Measurements from ENCODE around the gene PHACTR2.

The PHACTR2 gene

GRCh38 chr6:143839196-143839595 is 161.4 kb downstream of the PHACTR2 start:
- peaks cover 4 to 17% (median 13%) of the 10 kb centered on the region in 4 experiments for H3K4me1 ChIP-seq (ENCODE audit: control extremely low read depth in 1 of 4, control insufficient read depth in 4 of 4, insufficient read depth in 4 of 4, low read length in 3 of 4)
- CTCF ChIA-PET: no interaction called here
- no peaks in the 10 kb centered on the region for H3K9me3 ChIP-seq (ENCODE audit: control extremely low read depth in 1 of 5, control insufficient read depth in 4 of 5, insufficient read depth in 2 of 5, low read depth in 1 of 5, low read length in 4 of 5)
- H3K27me3 ChIP-seq (replicated peaks in 2 of 5; ENCODE audit: control insufficient read depth in 4 of 5, insufficient read depth in 5 of 5, low read length in 4 of 5): no peaks in the 10 kb centered on the region
- POLR2A ChIA-PET: no interaction called here
- no peak overlapping the region for H3K4me3 ChIP-seq (ENCODE audit: control insufficient read depth in 1 of 7, extremely low read depth in 1 of 7, insufficient read depth in 4 of 7, low read depth in 2 of 7, low read length in 6 of 7)
- no peaks in the 10 kb centered on the region for H3K36me3 ChIP-seq (ENCODE audit: control insufficient read depth in 4 of 4, insufficient read depth in 4 of 4, low read length in 3 of 4)
- DNase-seq: no peak
- H3K27ac ChIP-seq (ENCODE audit: insufficient read depth in 1 of 2, low read depth in 1 of 2, low read length in 2 of 2, poor library complexity in 1 of 2, severe bottlenecking in 2 of 2): no peak overlapping the region
- 93% methylated on average over 4 of the region's 4 CpGs for WGBS (ENCODE audit: insufficient coverage)

- Histone ChIP-seq H3K27ac (ENCODE audit: insufficient read depth in 1 of 2, low read depth in 1 of 2, low read length in 2 of 2, poor library complexity in 1 of 2, severe bottlenecking in 2 of 2) (no peak overlapping the region), H3K9me3 (ENCODE audit: control extremely low read depth in 1 of 5, control insufficient read depth in 4 of 5, insufficient read depth in 2 of 5, low read depth in 1 of 5, low read length in 4 of 5) (no peaks in the 10 kb centered on the region), H3K4me1 (ENCODE audit: control extremely low read depth in 1 of 4, control insufficient read depth in 4 of 4, insufficient read depth in 4 of 4, low read length in 3 of 4) (peaks cover 6 to 24% (median 18%) of the 10 kb centered on the region in 4 experiments), H3K27me3 (replicated peaks in 2 of 5; ENCODE audit: control insufficient read depth in 4 of 5, insufficient read depth in 5 of 5, low read length in 4 of 5) (no peaks in the 10 kb centered on the region), H3K4me3 (ENCODE audit: control insufficient read depth in 1 of 7, extremely low read depth in 1 of 7, insufficient read depth in 4 of 7, low read depth in 2 of 7, low read length in 6 of 7) (no peak overlapping the region), H3K36me3 (ENCODE audit: control insufficient read depth in 4 of 4, insufficient read depth in 4 of 4, low read length in 3 of 4) (peaks cover 7 to 11% (median 10%) of the 10 kb centered on the region in 4 experiments)
- ChIA-PET POLR2A (no interaction called here), CTCF (no interaction called here)
- WGBS (ENCODE audit: insufficient coverage): 97% methylated on average over 5 of the region's 6 CpGs
- no peak for DNase-seq
Observed at GRCh38 chr6:143840595-143841265, 163.0 kb downstream of the PHACTR2 start.

GRCh38 chr6:143842461-143842901 is 164.7 kb downstream of the PHACTR2 start:
- Histone ChIP-seq H3K27me3 (replicated peaks in 2 of 5; ENCODE audit: control insufficient read depth in 4 of 5, insufficient read depth in 5 of 5, low read length in 4 of 5) (no peaks in the 10 kb centered on the region), H3K9me3 (ENCODE audit: control extremely low read depth in 1 of 5, control insufficient read depth in 4 of 5, insufficient read depth in 2 of 5, low read depth in 1 of 5, low read length in 4 of 5) (no peaks in the 10 kb centered on the region), H3K27ac (ENCODE audit: insufficient read depth in 1 of 2, low read depth in 1 of 2, low read length in 2 of 2, poor library complexity in 1 of 2, severe bottlenecking in 2 of 2) (peak overlapping the region; percentile 96 to 98), H3K36me3 (ENCODE audit: control insufficient read depth in 4 of 4, insufficient read depth in 4 of 4, low read length in 3 of 4) (peaks cover 13 to 27% (median 26%) of the 10 kb centered on the region in 4 experiments), H3K4me3 (ENCODE audit: control insufficient read depth in 1 of 7, extremely low read depth in 1 of 7, insufficient read depth in 4 of 7, low read depth in 2 of 7, low read length in 6 of 7) (peak overlapping the region; percentile 46 to 96 (median 87)), H3K4me1 (ENCODE audit: control extremely low read depth in 1 of 4, control insufficient read depth in 4 of 4, insufficient read depth in 4 of 4, low read length in 3 of 4) (peaks cover 6 to 24% (median 18%) of the 10 kb centered on the region in 4 experiments)
- ChIA-PET CTCF (interaction anchor here (0.7 to 1.3 kb wide), 3 partner anchors 16 to 122 kb away, joined by 3 to 4 read pairs (median 4); no protein-coding TSS in a partner anchor), POLR2A (no interaction called here)
- 0% methylated on average over 1 of the region's 7 CpGs for WGBS (ENCODE audit: insufficient coverage)
- no peak for DNase-seq

- no peaks in the 10 kb centered on the region for H3K27me3 ChIP-seq (replicated peaks in 2 of 5; ENCODE audit: control insufficient read depth in 4 of 5, insufficient read depth in 5 of 5, low read length in 4 of 5)
- ChIA-PET POLR2A (no interaction called here), CTCF (interaction anchor here (0.7 to 2.6 kb wide), 5 partner anchors 13 to 268 kb away, joined by 3 to 8 read pairs (median 4); no protein-coding TSS in a partner anchor)
- H3K4me3 ChIP-seq (ENCODE audit: control insufficient read depth in 1 of 7, extremely low read depth in 1 of 7, insufficient read depth in 4 of 7, low read depth in 2 of 7, low read length in 6 of 7): peak within 1 kb of the TSS; percentile 46 to 96 (median 87)
- peaks cover 6 to 24% (median 18%) of the 10 kb centered on the region in 4 experiments for H3K4me1 ChIP-seq (ENCODE audit: control extremely low read depth in 1 of 4, control insufficient read depth in 4 of 4, insufficient read depth in 4 of 4, low read length in 3 of 4)
- peaks cover 16 to 34% (median 29%) of the 10 kb centered on the region in 4 experiments for H3K36me3 ChIP-seq (ENCODE audit: control insufficient read depth in 4 of 4, insufficient read depth in 4 of 4, low read length in 3 of 4)
- peak; percentile 96 to 98 (median 97) for DNase-seq
- under 1% methylated on average over 47 of the region's 64 CpGs for WGBS (ENCODE audit: insufficient coverage)
- H3K27ac ChIP-seq (ENCODE audit: insufficient read depth in 1 of 2, low read depth in 1 of 2, low read length in 2 of 2, poor library complexity in 1 of 2, severe bottlenecking in 2 of 2): peak within 1 kb of the TSS; percentile 96 to 98
- no peaks in the 10 kb centered on the region for H3K9me3 ChIP-seq (ENCODE audit: control extremely low read depth in 1 of 5, control insufficient read depth in 4 of 5, insufficient read depth in 2 of 5, low read depth in 1 of 5, low read length in 4 of 5)
Observed at GRCh38 chr6:143842902-143843676, 165.3 kb downstream of the PHACTR2 start, which contains the start of gene LTV1. LTV1 (plus strand) TSS chr6:143843338; CDS start chr6:143843478, 140 bp downstream.

- peaks cover 6 to 24% (median 18%) of the 10 kb centered on the region in 4 experiments for H3K4me1 ChIP-seq (ENCODE audit: control extremely low read depth in 1 of 4, control insufficient read depth in 4 of 4, insufficient read depth in 4 of 4, low read length in 3 of 4)
- peaks cover 19 to 39% (median 31%) of the 10 kb centered on the region in 4 experiments for H3K36me3 ChIP-seq (ENCODE audit: control insufficient read depth in 4 of 4, insufficient read depth in 4 of 4, low read length in 3 of 4)
- no peaks in the 10 kb centered on the region for H3K9me3 ChIP-seq (ENCODE audit: control extremely low read depth in 1 of 5, control insufficient read depth in 4 of 5, insufficient read depth in 2 of 5, low read depth in 1 of 5, low read length in 4 of 5)
- WGBS (ENCODE audit: insufficient coverage): 0% methylated on average over 8 of the region's 9 CpGs
- CTCF ChIA-PET: interaction anchor here (1.0 to 2.6 kb wide), 5 partner anchors 13 to 269 kb away, joined by 3 to 8 read pairs (median 4); no protein-coding TSS in a partner anchor
- peak in 2 of 3 donors; percentile 42 to 78 for DNase-seq
- no peaks in the 10 kb centered on the region for H3K27me3 ChIP-seq (replicated peaks in 2 of 5; ENCODE audit: control insufficient read depth in 4 of 5, insufficient read depth in 5 of 5, low read length in 4 of 5)
- H3K27ac ChIP-seq (ENCODE audit: insufficient read depth in 1 of 2, low read depth in 1 of 2, low read length in 2 of 2, poor library complexity in 1 of 2, severe bottlenecking in 2 of 2): peak overlapping the region; percentile 96 to 98
- peak overlapping the region; percentile 46 to 96 (median 87) for H3K4me3 ChIP-seq (ENCODE audit: control insufficient read depth in 1 of 7, extremely low read depth in 1 of 7, insufficient read depth in 4 of 7, low read depth in 2 of 7, low read length in 6 of 7)
- POLR2A ChIA-PET: no interaction called here
Observed at GRCh38 chr6:143843677-143843999, 165.9 kb downstream of the PHACTR2 start.

GRCh38 chr6:143844006-143844405 is 166.2 kb downstream of the PHACTR2 start:
- H3K27ac ChIP-seq (ENCODE audit: insufficient read depth in 1 of 2, low read depth in 1 of 2, low read length in 2 of 2, poor library complexity in 1 of 2, severe bottlenecking in 2 of 2): peak overlapping the region; percentile 96 to 98
- H3K4me3 ChIP-seq (ENCODE audit: control insufficient read depth in 1 of 7, extremely low read depth in 1 of 7, insufficient read depth in 4 of 7, low read depth in 2 of 7, low read length in 6 of 7): peak overlapping the region; percentile 46 to 96 (median 87)
- no peak for DNase-seq
- POLR2A ChIA-PET: no interaction called here
- 0% methylated on average over 2 of the region's 4 CpGs for WGBS (ENCODE audit: insufficient coverage)
- H3K36me3 ChIP-seq (ENCODE audit: control insufficient read depth in 4 of 4, insufficient read depth in 4 of 4, low read length in 3 of 4): peaks cover 19 to 43% (median 33%) of the 10 kb centered on the region in 4 experiments
- peaks cover 6 to 24% (median 18%) of the 10 kb centered on the region in 4 experiments for H3K4me1 ChIP-seq (ENCODE audit: control extremely low read depth in 1 of 4, control insufficient read depth in 4 of 4, insufficient read depth in 4 of 4, low read length in 3 of 4)
- H3K9me3 ChIP-seq (ENCODE audit: control extremely low read depth in 1 of 5, control insufficient read depth in 4 of 5, insufficient read depth in 2 of 5, low read depth in 1 of 5, low read length in 4 of 5): no peaks in the 10 kb centered on the region
- CTCF ChIA-PET: interaction anchor here (1.0 to 2.6 kb wide), 4 partner anchors 12 to 269 kb away, joined by 3 to 8 read pairs (median 4); no protein-coding TSS in a partner anchor
- H3K27me3 ChIP-seq (replicated peaks in 2 of 5; ENCODE audit: control insufficient read depth in 4 of 5, insufficient read depth in 5 of 5, low read length in 4 of 5): no peaks in the 10 kb centered on the region
